LoVo (cell line): ENCODE data around the gene KCNB1.
A peak's percentile ranks its signal among the peaks of the same experiment; 100 is the strongest.

Experiments used
- DNase-seq: peaks from one replicate; pipeline ENCODE4 v3.0.0-alpha.2; 2016; ENCODE audit warnings: low spot score

KCNB1 gene

GRCh38 chr20:49388744-49389143 lies 93.7 kb downstream of the KCNB1 start:
- no peak for DNase-seq

GRCh38 chr20:49387581-49387939 lies 94.9 kb downstream of the KCNB1 start:
- no peak for DNase-seq

DNA sequence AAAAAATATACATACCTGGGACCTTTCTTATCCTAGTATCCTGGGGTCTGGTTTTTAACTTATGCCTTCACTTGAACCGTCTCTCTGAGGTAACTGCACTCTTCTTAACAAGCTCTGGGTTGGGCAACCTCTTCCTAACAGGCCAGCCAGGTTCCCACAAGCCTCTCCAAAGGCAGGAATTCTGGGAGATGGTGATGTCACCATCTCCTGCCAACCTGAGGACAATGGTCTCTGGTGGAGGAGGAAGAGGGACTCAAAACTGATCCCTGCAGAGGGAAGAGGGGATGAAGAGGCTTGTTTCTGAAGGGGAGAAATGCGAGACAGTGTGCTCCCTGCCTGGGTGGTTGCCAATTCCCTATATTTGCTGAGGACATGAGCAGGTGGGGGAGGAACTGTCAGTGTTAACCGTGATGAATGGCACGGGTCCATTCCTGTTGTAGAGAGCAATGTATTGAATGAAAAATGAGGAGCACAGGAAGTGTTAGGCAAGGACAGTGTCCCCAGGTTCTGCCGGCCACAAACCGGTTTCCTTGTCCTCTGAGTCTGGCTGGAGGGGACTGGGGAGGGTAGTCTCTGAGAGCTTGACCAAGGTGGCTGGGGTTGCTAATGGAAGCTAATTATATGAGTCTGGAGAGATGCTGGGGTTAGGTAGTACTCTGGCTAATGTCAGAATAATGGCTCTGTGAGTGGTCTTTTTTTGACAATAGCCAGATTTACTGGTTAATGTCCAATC lies 95.5 kb downstream of the KCNB1 start:
- no peak for DNase-seq

DNA sequence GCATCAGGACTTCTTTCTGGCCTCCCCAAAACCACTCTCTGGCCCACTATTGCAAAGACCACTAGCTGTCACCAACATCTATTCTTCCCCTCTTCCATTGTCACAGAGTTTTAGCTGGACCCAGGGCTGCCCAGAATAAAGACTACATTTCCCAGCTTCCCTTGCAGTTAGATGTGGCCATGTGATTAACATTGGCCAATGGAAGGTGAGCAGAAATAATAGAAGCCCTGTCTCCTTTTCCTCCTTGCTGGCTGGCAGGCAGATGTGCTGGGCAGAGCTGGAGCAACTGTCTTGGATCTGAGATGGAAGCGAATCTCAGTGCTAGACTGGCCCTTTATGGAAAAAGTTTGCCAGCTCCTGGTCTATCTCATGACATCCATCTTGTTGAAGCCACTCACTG lies 97.0 kb downstream of the KCNB1 start:
- DNase-seq: no peak

DNA sequence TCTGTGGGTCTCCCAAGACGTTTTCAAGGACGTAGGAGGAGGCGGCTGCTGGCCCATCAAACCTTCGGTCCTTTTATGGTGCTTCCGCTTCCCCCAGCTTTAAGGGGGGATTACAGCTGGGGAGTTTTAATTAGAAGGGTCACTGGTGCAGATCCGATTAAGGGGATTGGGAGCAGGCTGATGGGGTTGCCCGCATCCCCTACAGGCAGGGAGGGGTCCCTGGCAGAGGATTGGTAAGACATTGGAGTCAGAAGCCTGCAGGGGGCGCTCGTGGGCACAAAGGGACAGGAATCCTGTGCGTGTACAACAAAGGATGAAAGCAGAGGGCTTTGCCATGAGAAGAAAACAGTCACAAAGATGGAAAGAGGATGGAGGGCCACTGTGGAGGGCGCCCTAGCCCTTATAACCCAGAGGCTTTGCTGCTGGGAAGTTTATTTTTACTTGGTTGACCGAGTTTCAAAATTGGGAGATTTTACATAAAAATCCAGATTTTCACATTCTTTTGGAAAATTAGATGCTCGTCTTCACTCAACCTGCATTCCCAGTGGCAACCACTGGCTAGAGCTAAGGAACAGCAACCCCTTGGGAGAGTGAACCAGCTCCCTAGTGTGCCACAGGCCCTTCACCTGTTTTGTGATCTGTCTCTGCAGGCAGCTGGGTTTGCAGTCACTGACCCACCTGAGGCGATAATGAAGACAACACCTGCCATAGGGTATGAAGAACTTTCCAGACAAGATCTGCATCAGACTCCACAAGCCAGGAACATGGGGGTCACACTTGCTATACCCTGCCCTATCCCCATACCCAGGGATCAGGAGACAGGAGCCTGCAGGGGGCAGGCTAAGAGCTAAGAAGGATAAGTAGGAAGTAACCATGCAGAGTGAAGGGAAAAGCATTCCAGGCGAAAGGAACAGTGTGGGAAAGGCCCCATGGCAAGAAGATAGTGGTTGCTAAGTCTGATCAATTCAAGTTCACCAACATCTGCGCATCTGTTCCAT lies 97.7 kb downstream of the KCNB1 start:
- peak; percentile 14 for DNase-seq

DNA sequence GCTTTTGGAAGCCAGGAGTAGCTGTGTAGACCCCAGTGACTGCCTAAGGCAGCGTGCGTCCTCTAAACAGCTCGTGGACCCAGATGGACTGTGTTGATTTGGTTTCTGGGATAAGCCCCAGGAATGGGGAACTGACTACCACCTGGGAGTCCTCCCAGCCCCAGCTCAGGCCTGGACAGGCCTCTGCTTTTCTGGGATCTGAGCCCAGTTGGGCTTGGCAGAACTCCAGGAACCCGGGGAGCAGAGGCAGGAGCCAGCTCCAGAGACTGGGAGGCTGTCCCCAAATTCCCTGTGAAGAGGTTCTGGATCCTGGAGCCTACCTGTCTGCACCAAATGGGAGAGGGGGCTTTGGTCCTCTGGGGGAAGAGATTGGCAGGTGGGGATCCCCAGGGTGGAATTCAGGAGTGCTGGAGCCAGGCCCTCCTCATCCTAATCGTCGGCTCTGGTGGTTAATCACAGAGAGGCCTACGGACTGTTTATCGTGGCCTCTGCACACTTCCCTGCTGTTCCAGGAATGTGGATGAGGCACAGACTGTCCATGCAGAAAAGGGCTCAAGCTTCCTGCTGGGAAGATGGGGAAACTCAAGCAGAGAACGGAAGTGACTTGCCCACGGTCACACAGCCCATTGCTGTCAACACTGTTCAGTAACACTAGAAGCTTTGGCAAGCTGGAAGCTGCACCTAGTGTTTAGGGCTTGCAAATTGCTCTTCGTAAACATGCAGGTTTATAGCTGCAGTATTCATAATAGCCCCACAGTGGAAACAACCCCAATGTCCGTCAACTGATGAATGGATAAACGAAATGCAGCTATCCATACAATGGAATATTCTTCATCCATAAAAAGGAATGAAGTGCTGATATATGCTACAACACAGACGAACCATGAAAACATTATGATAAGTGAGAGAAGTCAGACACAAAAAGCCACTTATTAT lies 100.6 kb downstream of the KCNB1 start:
- DNase-seq: peak; percentile 15

DNA sequence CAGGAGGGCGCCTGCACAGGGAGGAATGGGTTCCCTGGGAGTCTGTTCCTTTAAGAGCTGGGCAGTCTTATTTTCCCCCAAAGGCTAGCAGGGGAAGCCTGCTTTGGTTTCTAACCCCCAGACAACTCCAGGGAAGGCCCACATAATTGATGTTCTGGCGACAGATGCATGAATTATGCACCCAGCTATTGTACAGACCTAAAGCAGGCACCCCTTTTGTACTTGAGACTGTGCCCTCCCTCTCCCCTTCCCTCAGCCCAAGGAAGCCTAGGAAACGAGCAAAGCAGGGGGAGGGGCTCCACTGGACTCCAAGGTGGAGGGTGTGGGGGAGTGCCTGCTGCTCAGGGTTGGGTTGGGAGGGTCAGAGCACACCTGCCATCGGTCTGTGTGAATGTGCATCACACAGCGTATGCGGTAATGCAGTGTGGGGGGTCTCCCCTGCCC lies 102.1 kb downstream of the KCNB1 start:
- no peak for DNase-seq

- DNase-seq: no peak
Measured at GRCh38 chr20:49379338-49379737, 103.1 kb downstream of the KCNB1 start.

- no peak for DNase-seq
Measured at GRCh38 chr20:49377326-49377725, 105.1 kb downstream of the KCNB1 start.

GRCh38 chr20:49375170-49375569 lies 107.3 kb downstream of the KCNB1 start:
- DNase-seq: no peak

GRCh38 chr20:49372095-49372734 lies 110.3 kb downstream of the KCNB1 start:
- DNase-seq: no peak

GRCh38 chr20:49368596-49368995 lies 113.9 kb downstream of the KCNB1 start:
- DNase-seq: no peak

DNA sequence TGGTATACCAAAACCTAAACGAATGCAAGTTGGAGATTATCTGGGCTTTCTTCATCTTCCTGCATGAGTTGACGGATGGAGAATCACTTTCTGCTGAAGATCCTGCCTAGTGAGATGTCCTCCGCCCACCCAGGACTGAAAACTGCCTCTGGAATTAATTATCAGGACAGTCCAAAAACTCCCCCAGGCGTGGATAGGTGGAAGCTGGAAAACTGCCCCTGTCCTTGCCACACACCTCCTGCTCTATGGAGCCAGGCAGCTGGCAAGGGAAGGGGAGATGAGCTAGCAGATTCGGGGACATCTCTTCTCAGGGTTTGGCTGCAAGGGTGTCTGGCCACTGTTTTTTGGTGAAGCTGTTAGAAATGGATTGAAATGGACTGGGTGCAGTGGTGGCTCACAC lies 115.4 kb downstream of the KCNB1 start:
- no peak for DNase-seq

GRCh38 chr20:49366687-49367086 lies 115.8 kb downstream of the KCNB1 start:
- DNase-seq: no peak

DNA sequence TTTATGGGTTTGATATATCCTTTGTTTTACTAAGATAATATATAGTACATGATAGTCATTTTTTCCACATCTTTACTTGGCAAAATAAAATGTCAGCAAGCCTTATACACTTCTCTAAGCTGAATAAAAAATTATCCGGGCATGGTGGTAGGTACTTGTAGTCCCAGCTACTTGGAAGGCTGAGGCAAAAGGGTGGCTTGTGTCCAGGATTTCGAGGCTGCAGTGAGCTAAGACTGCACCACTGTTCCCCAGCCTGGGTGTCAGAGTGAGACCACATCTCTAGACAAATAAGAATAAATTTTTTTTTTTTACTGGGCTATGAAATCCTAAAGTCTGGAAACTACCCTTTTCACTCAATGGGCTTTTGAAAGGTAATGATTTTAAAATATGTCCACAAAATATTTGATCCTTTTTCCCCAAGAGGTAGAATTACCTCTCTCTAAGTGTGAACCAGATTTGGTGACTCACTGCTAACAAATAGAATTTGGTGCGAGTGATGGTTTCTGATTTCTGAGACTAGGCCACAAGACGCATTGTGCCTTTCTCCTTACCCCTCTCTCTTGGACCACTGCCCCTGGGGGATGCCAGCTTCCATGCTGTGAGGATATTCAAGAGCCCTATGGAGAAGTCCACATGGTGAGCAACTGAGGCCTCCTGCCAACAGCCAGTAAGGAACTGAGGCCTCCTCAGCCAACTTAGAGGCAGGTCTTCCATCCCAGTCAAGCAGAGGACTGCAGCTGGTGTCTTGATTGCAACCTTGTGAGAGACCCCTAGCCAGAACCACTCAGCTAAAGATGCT lies 120.4 kb downstream of the KCNB1 start:
- no peak for DNase-seq

DNA sequence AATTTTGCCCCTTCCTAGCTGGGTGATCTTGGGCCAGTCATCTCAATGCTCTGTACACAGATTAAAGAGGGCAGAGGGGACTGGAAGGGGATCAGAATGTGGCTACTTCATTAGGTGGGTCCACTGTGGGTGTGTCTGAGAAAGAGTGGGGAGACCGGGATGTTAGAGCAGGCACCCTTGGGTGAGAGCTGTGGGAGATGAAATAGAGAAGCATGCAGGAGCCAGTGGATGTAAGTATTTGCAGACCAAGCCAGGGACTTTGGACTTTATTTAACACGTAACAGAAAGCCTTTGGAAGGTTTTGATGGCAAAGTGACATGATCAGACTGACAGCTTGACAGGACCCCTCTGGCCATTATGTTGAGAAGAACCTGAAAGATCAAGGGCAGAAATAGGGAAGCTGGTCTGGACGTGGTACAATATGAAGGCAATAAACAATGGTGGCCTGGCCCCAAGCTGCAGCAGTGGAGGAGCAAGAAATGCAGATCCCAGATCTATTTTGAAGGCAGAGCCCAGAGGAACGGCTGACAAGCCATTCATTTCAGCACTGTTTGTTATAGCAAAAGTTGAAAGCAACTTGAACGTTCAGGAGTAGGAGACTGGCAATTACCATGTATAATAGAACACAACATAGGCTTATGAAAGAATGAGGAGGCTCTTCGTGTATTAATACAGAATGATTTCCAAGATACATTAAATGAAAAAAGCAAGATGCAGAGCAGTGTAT lies 122.1 kb downstream of the KCNB1 start:
- no peak for DNase-seq

GRCh38 chr20:49356676-49357075 lies 125.8 kb downstream of the KCNB1 start:
- DNase-seq: no peak

- no peak for DNase-seq
Measured at GRCh38 chr20:49354673-49355072, 127.8 kb downstream of the KCNB1 start.

- no peak for DNase-seq
Measured at GRCh38 chr20:49353348-49353747, 129.1 kb downstream of the KCNB1 start.

- DNase-seq: no peak
Measured at GRCh38 chr20:49352751-49353150, 129.7 kb downstream of the KCNB1 start.
